Neutrophil (primary cell): ENCODE results near the gene CDK11A.
"Not testable (repeated sequence)": the region's sequence is repeated elsewhere in the genome, so short reads cannot be mapped to it uniquely, and the experiment has no call there.

Source experiments
- H3K27ac ChIP-seq: fragments of 200-600 bp; sonication (generic); 2 replicates; pipeline ENCODE4 v1.5.1; 2016; ENCODE audit warnings: mild to moderate bottlenecking, moderate library complexity
- H3K27me3 ChIP-seq: fragments of 200-600 bp; sonication (generic); 2 replicates; pipeline ENCODE4 v1.6.0; 2016; ENCODE audit warnings: mild to moderate bottlenecking
- H3K36me3 ChIP-seq: fragments of 200-600 bp; sonication (generic); 2 replicates; pipeline ENCODE4 v1.5.1; 2017
- H3K4me1 ChIP-seq, 2 experiments: fragments of 200-600 bp in 1 of 2; sonication (generic) in 1 of 2; 1 replicate in 1 of 2; 2 replicates in 1 of 2; pipeline versions ENCODE4 v1.5.1 to v1.6.1; 2013 to 2016; ENCODE audit warnings: low read depth in 1 of 2, low read length in 1 of 2, mild to moderate bottlenecking in 1 of 2, moderate library complexity in 1 of 2; ENCODE audit not compliant: control insufficient read depth in 1 of 2, insufficient read depth in 1 of 2
- H3K4me3 ChIP-seq, 2 experiments: fragments of 200-600 bp in 1 of 2; sonication (generic) in 1 of 2; 1 replicate in 1 of 2; 2 replicates in 1 of 2; pipeline ENCODE4 v1.5.1; 2013 to 2016; ENCODE audit warnings: low read depth in 1 of 2, low read length in 1 of 2, mild to moderate bottlenecking in 1 of 2, moderate library complexity in 1 of 2
- H3K9me3 ChIP-seq: fragments of 200-600 bp; sonication (generic); 2 replicates; pipeline ENCODE4 v1.5.1; 2016
- CTCF ChIP-seq: fragments of 200-600 bp; sonication (generic); IDR thresholded peaks from 2 replicates; pipeline ENCODE4 v1.5.1; 2016; ENCODE audit warnings: antibody characterized with exemption

The CDK11A gene

GRCh38 chr1:1677718-1678580 lies 46.2 kb downstream of the CDK11A start:
- Histone ChIP-seq H3K27ac (no peak overlapping the region), H3K9me3 (no peaks in the 10 kb centered on the region), H3K36me3 (peaks cover 14% of the 10 kb centered on the region), H3K4me1 (peaks cover 0 to 5% of the 10 kb centered on the region in 2 experiments), H3K27me3 (no peaks in the 10 kb centered on the region), H3K4me3 (no peak overlapping the region)
- TF ChIP-seq CTCF, result no peak

- H3K36me3 ChIP-seq, result peaks cover 24% of the 10 kb centered on the region
These were observed 48.1 kb downstream of the CDK11A start for GRCh38 chr1:1676087-1676486.

GRCh38 chr1:1675218-1675617 lies 48.9 kb downstream of the CDK11A start:
- not testable (repeated sequence) for H3K27me3 ChIP-seq, H3K27ac ChIP-seq, H3K4me3 ChIP-seq, H3K4me1 ChIP-seq, H3K9me3 ChIP-seq
- H3K36me3 ChIP-seq, result peaks cover 33% of the 10 kb centered on the region

More at GRCh38 chr1:1676087-1676486, 48.1 kb downstream of the CDK11A start:
- H3K27ac ChIP-seq, H3K9me3 ChIP-seq, H3K4me3 ChIP-seq, H3K4me1 ChIP-seq, H3K27me3 ChIP-seq: not testable (repeated sequence)

- peaks cover 37% of the 10 kb centered on the region for H3K36me3 ChIP-seq
- H3K9me3 ChIP-seq, H3K27ac ChIP-seq, H3K4me3 ChIP-seq, H3K27me3 ChIP-seq, H3K4me1 ChIP-seq: not testable (repeated sequence)
These were observed 49.4 kb downstream of the CDK11A start for GRCh38 chr1:1674806-1675205.

- Histone ChIP-seq H3K27me3 (no peaks in the 10 kb centered on the region), H3K4me1 (peaks cover 0 to 5% of the 10 kb centered on the region in 2 experiments), H3K4me3 (no peak overlapping the region), H3K9me3 (no peaks in the 10 kb centered on the region), H3K27ac (no peak overlapping the region), H3K36me3 (peaks cover 60% of the 10 kb centered on the region)
- no peak for TF ChIP-seq CTCF
These were observed 51.8 kb downstream of the CDK11A start for GRCh38 chr1:1672181-1672965.

- no peak overlapping the region for H3K27ac ChIP-seq
- H3K27me3 ChIP-seq, result no peaks in the 10 kb centered on the region
- no peaks in the 10 kb centered on the region for H3K9me3 ChIP-seq
- peaks cover 0 to 5% of the 10 kb centered on the region in 2 experiments for H3K4me1 ChIP-seq
- H3K36me3 ChIP-seq, result peaks cover 63% of the 10 kb centered on the region
- TF ChIP-seq CTCF, result no peak
- H3K4me3 ChIP-seq, result no peak overlapping the region
These were observed 52.6 kb downstream of the CDK11A start for GRCh38 chr1:1671365-1672119.
